Small intestine (tissue), 7 donors: ENCODE data around the gene NISCH. TPM values are rescaled to one million over a fixed set of nuclear protein-coding genes. Genes with fewer than 3 reads are reported as not detected.

ENCODE experiments used
- DNase-seq, 2 donors: peaks; one replicate each; pipeline versions ENCODE4 v3.0.0 to v3.0.0-alpha.2; 2013
- FAIRE-seq: peaks from 2 replicates; lab custom pipeline; 2012; peaks lifted over from hg19 to GRCh38; lab: Jason Lieb, UNC
- H3K27ac ChIP-seq, 3 donors: one replicate each; pipeline ENCODE4 v1.5.1; 2013; ENCODE audit warnings: low read length in 2 of 3, mild to moderate bottlenecking in 2 of 3, control low read depth in 1 of 3, inconsistent platforms in 1 of 3, low read depth in 1 of 3, moderate library complexity in 1 of 3
- H3K27me3 ChIP-seq, 3 donors: one replicate each; pipeline ENCODE4 v1.6.1; 2013; ENCODE audit warnings: low read length in 3 of 3, inconsistent platforms in 1 of 3; ENCODE audit not compliant: control insufficient read depth in 3 of 3, insufficient read depth in 3 of 3
- H3K36me3 ChIP-seq, 3 donors: one replicate each; pipeline ENCODE4 v1.6.1; 2013; ENCODE audit warnings: low read length in 3 of 3, inconsistent platforms in 1 of 3, low read depth in 1 of 3, mild to moderate bottlenecking in 1 of 3, moderate library complexity in 1 of 3; ENCODE audit not compliant: control insufficient read depth in 3 of 3, insufficient read depth in 2 of 3
- H3K4me1 ChIP-seq, 3 donors: one replicate each; pipeline ENCODE4 v1.6.1; 2013; ENCODE audit warnings: low read length in 2 of 3, inconsistent platforms in 1 of 3, low read depth in 1 of 3, mild to moderate bottlenecking in 1 of 3, moderate library complexity in 1 of 3; ENCODE audit not compliant: control insufficient read depth in 3 of 3, insufficient read depth in 2 of 3
- H3K4me3 ChIP-seq, 3 donors: one replicate each; pipeline ENCODE4 v1.5.1; 2013; ENCODE audit warnings: low read length in 3 of 3, control low read depth in 1 of 3, inconsistent platforms in 1 of 3, low read depth in 1 of 3, mild to moderate bottlenecking in 1 of 3, moderate library complexity in 1 of 3
- H3K9me3 ChIP-seq, 2 donors: one replicate each; pipeline ENCODE4 v1.6.1; 2013; ENCODE audit warnings: low read depth in 1 of 2, low read length in 1 of 2; ENCODE audit not compliant: control insufficient read depth in 2 of 2, insufficient read depth in 1 of 2
- WGBS, 3 donors: extraction: QIAGEN DNeasy Blood & Tissue Kit; methylation state at CpG; one replicate each; pipeline ENCODE4 v1.1.7; 2013; 5-methylcytosine and 5-hydroxymethylcytosine counted together
- polyA plus RNA-seq, 4 donors: library from polyadenylated mRNA; stranded (reverse) in 3 of 4; unstranded in 1 of 4; fragments of 200-250 nt in 3 of 4; fragments of 120-200 nt in 1 of 4; gene quantifications; one replicate each; pipeline versions ENCODE4 v1.2.1 to v1.2.3, GENCODE V29; 2013
- donor health status: healthy with polysubstance abuse.
- donor health status: control.
- donor health status: control.
- donor health status: Bipolar disorder and iron deficiency.
- donor health status: healthy.

NISCH gene
- polyA plus RNA-seq, 4 donors, result 25.9 to 78.1 (median 27.9) TPM

DNA sequence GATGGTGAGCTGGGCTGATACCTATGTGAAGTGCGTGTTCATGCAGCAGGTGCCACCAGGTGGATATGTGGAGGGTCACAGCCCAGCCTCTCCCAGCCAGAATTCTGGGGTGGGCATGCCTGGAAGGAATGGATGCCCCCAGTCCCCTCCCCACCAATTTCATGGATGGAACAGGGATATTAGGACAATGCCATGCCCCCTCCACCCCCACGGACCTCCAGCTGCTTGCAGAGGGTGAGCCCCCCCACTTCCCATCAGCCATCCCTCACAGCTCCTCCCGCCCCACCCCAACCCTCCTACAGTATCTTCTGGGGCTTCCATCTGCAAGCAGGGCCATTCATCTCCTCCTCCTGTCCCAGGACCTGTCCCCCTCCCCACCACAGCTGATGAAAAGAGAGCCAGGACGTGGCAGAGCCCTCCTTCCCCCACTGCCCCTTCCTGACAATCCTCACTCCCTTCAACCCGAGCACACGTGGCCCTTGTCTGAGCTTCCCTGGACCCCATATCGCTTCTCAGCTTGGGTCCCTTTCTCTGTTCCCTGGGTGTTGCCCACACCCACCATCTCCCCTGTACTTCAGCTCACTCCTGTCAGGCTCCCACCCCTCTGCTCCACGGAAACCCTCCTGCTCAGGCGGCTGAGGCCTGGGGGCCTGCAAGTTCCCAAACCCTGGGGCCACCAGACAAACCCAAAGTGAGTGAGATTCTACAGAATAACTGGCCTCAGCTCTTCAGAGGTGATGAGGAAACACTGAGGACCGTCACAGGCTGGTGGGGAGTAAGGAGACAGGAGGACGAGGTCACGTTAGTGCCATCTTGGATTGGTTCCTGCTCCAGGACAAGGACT is 7.7 kb upstream of the NISCH start:
- FAIRE-seq (no peak), DNase-seq (no peak)
- no peaks in the 10 kb centered on the region for H3K36me3 ChIP-seq
- no peak overlapping the region for H3K4me3 ChIP-seq
- H3K27ac ChIP-seq, result no peak overlapping the region
- no peaks in the 10 kb centered on the region for H3K9me3 ChIP-seq
- H3K27me3 ChIP-seq, result peaks cover 0 to 2% (median 0%) of the 10 kb centered on the region in 3 donors
- 76 to 86% (median 77%) methylated on average over 12 of the region's 12 CpGs for WGBS, 3 donors
- peaks cover 0 to 8% (median 0%) of the 10 kb centered on the region in 3 donors for H3K4me1 ChIP-seq

DNA sequence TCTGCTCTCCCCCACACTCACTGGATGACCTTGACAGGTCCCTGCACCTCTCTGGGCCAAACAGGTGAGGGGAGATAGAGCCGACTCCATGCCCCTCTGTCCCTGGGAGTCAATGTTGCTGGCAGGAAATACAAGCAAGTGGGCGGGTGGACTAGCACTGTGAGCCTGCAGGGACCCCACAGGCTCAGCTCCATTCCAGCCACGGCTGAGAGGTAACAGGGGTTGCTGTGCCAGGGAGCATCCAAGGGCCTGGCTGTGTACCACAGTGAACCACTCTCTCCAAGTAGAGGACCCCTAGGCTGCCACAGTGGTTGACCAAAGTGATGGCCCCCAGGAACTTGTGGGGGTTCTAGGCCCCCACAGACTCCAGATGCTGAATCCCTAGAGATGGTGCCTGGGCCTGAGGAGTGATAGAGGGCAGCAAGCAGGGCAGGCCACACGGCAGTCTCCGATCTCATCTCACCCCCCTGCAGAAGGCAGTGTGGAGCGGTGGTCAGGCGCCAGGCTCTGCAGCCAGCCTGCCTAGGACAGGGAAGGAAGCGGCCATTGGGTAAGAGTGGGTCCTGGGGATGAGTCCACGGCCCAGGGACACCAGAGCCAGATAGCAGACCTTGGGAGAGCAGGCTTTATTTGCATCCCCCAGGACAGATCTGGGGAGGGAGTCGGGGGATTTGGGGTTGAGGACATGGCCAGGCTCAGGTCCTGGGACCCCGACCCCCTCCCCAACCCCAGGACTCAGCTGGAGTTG is 4.7 kb upstream of the NISCH start:
- Histone ChIP-seq H3K27ac (no peak overlapping the region), H3K9me3 (no peaks in the 10 kb centered on the region), H3K36me3 (no peaks in the 10 kb centered on the region), H3K4me1 (peaks cover 0 to 27% (median 4%) of the 10 kb centered on the region in 3 donors), H3K27me3 (peaks cover 0 to 2% (median 0%) of the 10 kb centered on the region in 3 donors), H3K4me3 (no peak overlapping the region)
- FAIRE-seq (no peak), DNase-seq (no peak)
- WGBS, 3 donors, result 79 to 87% (median 80%) methylated on average over 11 of the region's 11 CpGs

- DNase-seq, result no peak
- peaks cover 0 to 2% (median 0%) of the 10 kb centered on the region in 3 donors for H3K27me3 ChIP-seq
- peaks cover under 1 to 27% (median 4%) of the 10 kb centered on the region in 3 donors for H3K4me1 ChIP-seq
- no peak overlapping the region for H3K27ac ChIP-seq
- WGBS, 3 donors, result 79 to 82% (median 82%) methylated on average over 24 of the region's 24 CpGs
- no peaks in the 10 kb centered on the region for H3K36me3 ChIP-seq
- no peak overlapping the region for H3K4me3 ChIP-seq
- H3K9me3 ChIP-seq, result no peaks in the 10 kb centered on the region
- FAIRE-seq, result no peak
Measured at GRCh38 chr3:52451237-52452083, 3.9 kb upstream of the NISCH start.

DNA sequence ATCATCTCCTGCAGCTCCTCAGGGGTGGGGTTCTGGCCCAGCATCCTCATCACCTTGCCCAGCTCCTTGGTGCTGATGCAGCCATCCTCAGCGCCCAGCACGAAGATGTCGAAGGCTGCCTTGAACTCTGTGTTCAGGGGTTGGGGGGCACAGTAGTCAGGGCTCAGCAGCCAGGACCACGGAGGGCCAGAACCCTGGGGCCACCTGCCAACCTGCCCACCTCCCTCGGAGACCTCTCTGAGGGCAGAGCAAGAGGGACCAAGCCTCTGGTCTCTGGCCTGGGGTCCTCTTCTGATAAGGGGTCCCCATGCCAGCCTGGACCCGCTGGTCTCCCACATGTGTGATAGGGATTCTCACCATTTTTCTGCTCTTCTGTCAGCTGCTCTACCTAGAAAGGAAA is 3.3 kb upstream of the NISCH start:
- Histone ChIP-seq H3K27ac (no peak overlapping the region), H3K9me3 (no peaks in the 10 kb centered on the region), H3K4me3 (no peak overlapping the region), H3K27me3 (no peaks in the 10 kb centered on the region), H3K4me1 (peaks cover 3 to 33% (median 4%) of the 10 kb centered on the region in 3 donors), H3K36me3 (no peaks in the 10 kb centered on the region)
- 92 to 93% (median 93%) methylated on average over 5 to 6 of the region's 6 CpGs for WGBS, 3 donors
- DNase-seq, result no peak
- no peak for FAIRE-seq

DNA sequence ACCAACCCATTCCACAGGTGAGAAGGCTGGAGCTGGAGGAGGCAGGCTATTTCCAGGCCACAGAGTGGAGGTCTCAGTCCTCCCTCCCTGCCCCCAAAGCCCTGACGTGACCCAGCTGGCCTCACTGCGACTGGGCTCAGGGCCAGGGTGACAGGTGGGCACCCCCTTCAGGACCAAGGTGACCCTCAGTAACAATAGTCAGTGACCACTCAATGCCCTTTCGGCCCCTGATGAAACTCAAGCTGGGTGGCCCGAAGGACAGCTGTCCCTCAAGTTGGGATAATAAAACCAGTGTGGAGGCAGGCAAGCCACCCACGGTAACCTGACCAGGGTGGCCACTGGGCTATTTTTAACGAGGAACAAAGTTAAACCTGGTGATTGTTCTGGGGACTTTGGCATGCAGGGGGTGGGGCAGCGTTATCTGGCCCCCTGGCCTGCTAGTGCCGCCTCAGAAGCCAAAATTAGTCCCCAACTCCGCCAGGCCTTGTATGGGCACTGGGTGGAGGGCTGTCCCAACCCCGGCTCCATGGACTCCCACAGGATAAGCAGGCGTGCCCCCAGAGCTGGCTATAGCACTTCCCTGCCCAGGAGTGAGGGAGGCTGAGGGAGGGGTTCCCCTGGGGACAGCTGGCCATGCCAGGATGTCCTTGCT is 2.7 kb upstream of the NISCH start:
- DNase-seq, result no peak
- WGBS, 3 donors, result 48 to 76% (median 67%) methylated on average over 11 of the region's 11 CpGs
- H3K4me1 ChIP-seq, result peaks cover 3 to 33% (median 4%) of the 10 kb centered on the region in 3 donors
- FAIRE-seq, result no peak
- H3K9me3 ChIP-seq, result no peaks in the 10 kb centered on the region
- peaks cover 0 to 4% (median under 1%) of the 10 kb centered on the region in 3 donors for H3K36me3 ChIP-seq
- H3K4me3 ChIP-seq, result no peak overlapping the region
- H3K27ac ChIP-seq, result no peak overlapping the region
- H3K27me3 ChIP-seq, result no peaks in the 10 kb centered on the region

DNA sequence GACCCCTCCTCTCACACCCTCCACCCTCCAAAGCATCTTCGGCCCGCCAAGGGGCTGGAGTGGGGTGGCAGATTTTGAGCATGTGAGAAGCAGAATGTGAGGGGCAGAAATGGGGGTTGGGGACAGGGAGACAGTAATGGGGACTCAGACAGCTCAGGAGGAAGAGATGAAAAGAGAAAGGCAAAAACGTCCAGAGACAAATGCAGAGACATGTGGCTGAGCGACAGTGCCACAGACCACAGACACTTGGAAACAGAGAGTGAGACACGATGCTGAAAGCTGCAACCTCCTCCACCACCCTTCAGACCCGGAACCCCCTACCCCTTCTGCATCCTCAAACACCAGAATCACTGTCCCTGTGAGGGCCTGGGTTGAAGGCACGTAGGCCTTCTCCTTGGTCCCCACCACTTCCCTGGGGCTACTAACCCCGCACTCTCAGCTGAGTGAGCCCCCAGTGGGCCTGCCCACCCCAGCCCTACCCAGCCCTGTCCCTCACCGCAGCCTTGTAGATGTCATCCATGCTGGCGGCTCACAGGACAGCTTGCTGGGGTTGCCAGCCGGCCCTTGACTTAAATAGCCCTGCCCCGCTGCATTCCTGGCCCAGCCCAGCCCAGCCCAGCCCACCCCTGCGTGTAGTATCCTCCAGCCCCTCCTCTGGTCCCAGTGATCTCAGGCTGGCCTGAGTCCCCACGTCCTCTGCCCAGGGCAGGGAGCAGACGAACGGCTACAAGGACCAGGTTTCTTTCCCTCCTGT is 1.7 kb upstream of the NISCH start, which contains the start of gene TNNC1:
TNNC1 (minus strand) TSS at position 546 of the 754 bp plus-strand sequence; CDS start at position 520, 26 bp downstream.
- Histone ChIP-seq H3K4me3 (peak within 1 kb of the TSS in 2 of 3 donors; percentile 87 to 97), H3K27me3 (no peaks in the 10 kb centered on the region), H3K36me3 (peaks cover 0 to 10% (median 3%) of the 10 kb centered on the region in 3 donors), H3K4me1 (peaks cover 3 to 33% (median 4%) of the 10 kb centered on the region in 3 donors), H3K9me3 (no peaks in the 10 kb centered on the region), H3K27ac (peak within 1 kb of the TSS; percentile 66 to 92 (median 73))
- WGBS, 3 donors, result 58 to 68% (median 60%) methylated on average over 15 to 16 of the region's 16 CpGs
- DNase-seq (peak in 1 of 2 donors; percentile 37), FAIRE-seq (no peak)

DNA sequence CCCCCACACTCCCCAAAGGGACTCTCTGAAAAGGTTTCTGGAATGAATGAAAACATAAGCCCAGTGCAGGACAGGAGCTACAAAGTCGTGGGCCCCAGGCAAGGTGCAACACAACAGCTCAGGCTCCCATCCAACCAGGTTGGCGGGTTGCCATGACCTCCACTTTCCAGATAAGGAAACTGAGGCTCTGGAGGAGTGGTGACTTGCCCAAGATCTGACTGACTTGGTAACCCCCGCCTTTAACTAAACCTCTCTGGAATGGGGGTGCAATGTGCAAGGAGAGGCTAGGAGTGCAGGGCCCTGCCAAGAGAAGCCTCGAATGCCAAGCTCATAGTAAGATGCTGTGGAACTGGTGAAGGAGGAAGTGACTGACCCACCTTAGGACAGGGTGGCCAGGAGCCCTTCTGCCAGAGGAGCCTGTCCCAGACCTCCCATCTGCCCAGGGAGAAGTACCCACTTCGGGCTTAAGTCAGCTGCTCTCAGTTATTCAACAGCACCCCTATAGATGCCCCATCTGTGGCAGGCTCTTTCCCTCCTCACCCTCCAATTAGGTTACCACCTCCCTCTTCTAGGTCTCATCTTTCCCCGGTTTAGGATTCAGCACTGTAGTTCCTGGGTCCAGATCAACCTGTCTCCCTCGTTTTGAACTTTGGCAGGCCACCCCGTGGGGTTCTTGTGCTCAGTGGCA is 1.0 kb upstream of the NISCH start:
- Histone ChIP-seq H3K4me1 (peaks cover 3 to 33% (median 4%) of the 10 kb centered on the region in 3 donors), H3K4me3 (peak overlapping the region in 2 of 3 donors; percentile 87 to 97), H3K36me3 (peaks cover 0 to 17% (median 8%) of the 10 kb centered on the region in 3 donors), H3K27ac (peak overlapping the region in 2 of 3 donors; percentile 66 to 92), H3K9me3 (no peaks in the 10 kb centered on the region), H3K27me3 (no peaks in the 10 kb centered on the region)
- DNase-seq (no peak), FAIRE-seq (no peak)
- 26 to 54% (median 46%) methylated on average over 8 of the region's 8 CpGs for WGBS, 3 donors
